Measurements from ENCODE around the gene CD302.
A peak's percentile ranks its signal among the peaks of the same experiment; 100 is the strongest.

The CD302 gene

GRCh38 chr2:159808032-159808425 lies 10.0 kb upstream of the CD302 start:
- ATAC-seq (ENCODE audit: insufficient read depth, low read depth) (no peak), DNase-seq (no peak)
- Histone ChIP-seq H3K36me3 (ENCODE audit: insufficient read depth, low read length) (no peaks in the 10 kb centered on the region), H3K27me3 (ENCODE audit: insufficient read depth, low read length, poor library complexity) (no peaks in the 10 kb centered on the region), H3K9me3 (ENCODE audit: insufficient read depth, low read length, severe bottlenecking) (no peaks in the 10 kb centered on the region), H4K20me1 (ENCODE audit: insufficient read depth, low read length) (no peaks in the 10 kb centered on the region), H3K4me3 (ENCODE audit: low read depth in 1 of 2, low read length in 2 of 2) (no peak overlapping the region), H3K4me2 (ENCODE audit: insufficient read depth, low read length) (no peak overlapping the region), H3K4me1 (ENCODE audit: insufficient read depth, low read length) (no peaks in the 10 kb centered on the region), H3K27ac (ENCODE audit: low read length) (no peak overlapping the region), H3K9ac (ENCODE audit: low read depth, low read length) (no peak overlapping the region), H3K79me2 (ENCODE audit: insufficient read depth, low read length) (no peaks in the 10 kb centered on the region), H2AFZ (ENCODE audit: low read depth, low read length) (no peak overlapping the region)
- TF ChIP-seq CTCF (IDR thresholded peaks at IDR 0.05; ENCODE audit: borderline replicate concordance, extremely low read depth, low read length, poor library complexity, severe bottlenecking) (no peak), EZH2 (IDR thresholded peaks at IDR 0.05; ENCODE audit: borderline replicate concordance, low read depth, low read length, severe bottlenecking) (no peak)

- Histone ChIP-seq H3K4me3 (ENCODE audit: low read depth in 1 of 2, low read length in 2 of 2) (no peak overlapping the region), H3K36me3 (ENCODE audit: insufficient read depth, low read length) (no peaks in the 10 kb centered on the region), H2AFZ (ENCODE audit: low read depth, low read length) (peak overlapping the region; percentile 14; the same call in 1 of the 2 replicates), H3K4me1 (ENCODE audit: insufficient read depth, low read length) (no peaks in the 10 kb centered on the region), H3K27ac (ENCODE audit: low read length) (no peak overlapping the region), H3K9ac (ENCODE audit: low read depth, low read length) (no peak overlapping the region), H3K9me3 (ENCODE audit: insufficient read depth, low read length, severe bottlenecking) (no peaks in the 10 kb centered on the region), H3K79me2 (ENCODE audit: insufficient read depth, low read length) (no peaks in the 10 kb centered on the region), H3K4me2 (ENCODE audit: insufficient read depth, low read length) (no peak overlapping the region), H4K20me1 (ENCODE audit: insufficient read depth, low read length) (no peaks in the 10 kb centered on the region), H3K27me3 (ENCODE audit: insufficient read depth, low read length, poor library complexity) (no peaks in the 10 kb centered on the region)
- DNase-seq (peak; percentile 37), ATAC-seq (ENCODE audit: insufficient read depth, low read depth) (peak; percentile 67)
- TF ChIP-seq EZH2 (IDR thresholded peaks at IDR 0.05; ENCODE audit: borderline replicate concordance, low read depth, low read length, severe bottlenecking) (no peak), CTCF (IDR thresholded peaks at IDR 0.05; ENCODE audit: borderline replicate concordance, extremely low read depth, low read length, poor library complexity, severe bottlenecking) (peak; percentile 72)
Measured at GRCh38 chr2:159807183-159808031, 9.4 kb upstream of the CD302 start.

GRCh38 chr2:159804941-159805340 lies 6.9 kb upstream of the CD302 start:
- H3K27ac ChIP-seq (ENCODE audit: low read length): no peak overlapping the region
- DNase-seq (no peak), ATAC-seq (ENCODE audit: insufficient read depth, low read depth) (no peak)
- no peak overlapping the region for H3K4me2 ChIP-seq (ENCODE audit: insufficient read depth, low read length)
- no peaks in the 10 kb centered on the region for H3K79me2 ChIP-seq (ENCODE audit: insufficient read depth, low read length)
- H4K20me1 ChIP-seq (ENCODE audit: insufficient read depth, low read length): no peaks in the 10 kb centered on the region
- no peaks in the 10 kb centered on the region for H3K36me3 ChIP-seq (ENCODE audit: insufficient read depth, low read length)
- H3K4me3 ChIP-seq (ENCODE audit: low read depth in 1 of 2, low read length in 2 of 2): no peak overlapping the region
- no peaks in the 10 kb centered on the region for H3K27me3 ChIP-seq (ENCODE audit: insufficient read depth, low read length, poor library complexity)
- no peak overlapping the region for H3K9ac ChIP-seq (ENCODE audit: low read depth, low read length)
- no peaks in the 10 kb centered on the region for H3K9me3 ChIP-seq (ENCODE audit: insufficient read depth, low read length, severe bottlenecking)
- H2AFZ ChIP-seq (ENCODE audit: low read depth, low read length): no peak overlapping the region
- no peak for TF ChIP-seq EZH2 (IDR thresholded peaks at IDR 0.05; ENCODE audit: borderline replicate concordance, low read depth, low read length, severe bottlenecking)
- no peak for TF ChIP-seq CTCF (IDR thresholded peaks at IDR 0.05; ENCODE audit: borderline replicate concordance, extremely low read depth, low read length, poor library complexity, severe bottlenecking)
- no peaks in the 10 kb centered on the region for H3K4me1 ChIP-seq (ENCODE audit: insufficient read depth, low read length)

Data from DND-41 (cell line).